A549 (cell line): ENCODE data around the gene CRB1.

Experiments used
- CTCF ChIP-seq: fragments of >200 bp; sonication (Bioruptor Twin); formaldehyde crosslinking; IDR thresholded peaks from 3 replicates; pipeline ENCODE4 v1.5.1; 2016
- HEYL ChIP-seq: fragments of 250-450 bp; sonication (Bioruptor Pico); IDR thresholded peaks from 2 replicates; pipeline ENCODE4 v1.8.0; 2021; ENCODE audit warnings: mild to moderate bottlenecking, moderate library complexity
- NFE2L2 ChIP-seq: fragments of 150-350 bp; conservative IDR thresholded peaks from 2 replicates; pipeline ENCODE4 v1.6.1; 2014; ENCODE audit warnings: low read length
- TF ChIP-seq, protein P1 (sequence below): IDR thresholded peaks from 2 replicates; pipeline ENCODE4 v1.6.1; 2012; ENCODE audit warnings: low read depth, borderline replicate concordance

- TF ChIP-seq HEYL (CRISPR knock-in tag), result no peak
- TF ChIP-seq, protein P1, sequence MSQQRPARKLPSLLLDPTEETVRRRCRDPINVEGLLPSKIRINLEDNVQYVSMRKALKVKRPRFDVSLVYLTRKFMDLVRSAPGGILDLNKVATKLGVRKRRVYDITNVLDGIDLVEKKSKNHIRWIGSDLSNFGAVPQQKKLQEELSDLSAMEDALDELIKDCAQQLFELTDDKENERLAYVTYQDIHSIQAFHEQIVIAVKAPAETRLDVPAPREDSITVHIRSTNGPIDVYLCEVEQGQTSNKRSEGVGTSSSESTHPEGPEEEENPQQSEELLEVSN, result no peak
- no peak for TF ChIP-seq NFE2L2
- no peak for TF ChIP-seq CTCF
Observed at GRCh38 chr1:197339106-197340060, 71.3 kb downstream of the CRB1 start.
